Measurements from ENCODE around the gene SLC15A5.

DNA sequence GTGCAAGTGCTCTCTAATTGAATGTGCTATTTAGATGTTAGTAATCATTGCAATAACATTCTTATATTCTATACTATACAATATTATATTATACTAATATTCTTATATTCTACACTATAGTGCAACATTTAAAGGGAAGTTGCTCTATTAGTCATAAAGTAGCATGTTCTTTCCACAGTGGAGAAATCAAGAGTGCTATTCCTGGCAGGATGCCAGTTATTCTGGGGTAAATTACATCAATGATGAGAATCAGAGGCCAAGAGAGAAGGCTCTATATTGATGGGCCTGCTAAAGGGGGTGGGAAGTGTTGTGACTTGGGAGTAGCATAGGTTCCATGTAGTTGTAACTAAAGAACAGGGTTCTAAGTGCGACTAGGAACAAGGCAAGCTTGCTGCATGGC lies 121.5 kb downstream of the SLC15A5 start:
- TF ChIP-seq BACH2 (CRISPR knock-in tag; IDR thresholded peaks at IDR 0.05; ENCODE audit: borderline replicate concordance) (no peak), ESRRG (CRISPR knock-in tag; IDR thresholded peaks at IDR 0.05) (no peak), CSDC2 (CRISPR knock-in tag; IDR thresholded peaks at IDR 0.05) (no peak), TCF4 (CRISPR knock-in tag; IDR thresholded peaks at IDR 0.05; ENCODE audit: borderline replicate concordance) (no peak), ZNF565 (CRISPR knock-in tag; conservative IDR thresholded peaks at IDR 0.05; ENCODE audit: low read depth) (no peak), ZNF70 (CRISPR knock-in tag; IDR thresholded peaks at IDR 0.05) (no peak), ISL1 (CRISPR knock-in tag; IDR thresholded peaks at IDR 0.05) (no peak), TOX (CRISPR knock-in tag; IDR thresholded peaks at IDR 0.05; ENCODE audit: borderline replicate concordance) (no peak), ZFP30 (CRISPR knock-in tag; IDR thresholded peaks at IDR 0.05) (no peak)
- TF ChIP-seq, protein P1, sequence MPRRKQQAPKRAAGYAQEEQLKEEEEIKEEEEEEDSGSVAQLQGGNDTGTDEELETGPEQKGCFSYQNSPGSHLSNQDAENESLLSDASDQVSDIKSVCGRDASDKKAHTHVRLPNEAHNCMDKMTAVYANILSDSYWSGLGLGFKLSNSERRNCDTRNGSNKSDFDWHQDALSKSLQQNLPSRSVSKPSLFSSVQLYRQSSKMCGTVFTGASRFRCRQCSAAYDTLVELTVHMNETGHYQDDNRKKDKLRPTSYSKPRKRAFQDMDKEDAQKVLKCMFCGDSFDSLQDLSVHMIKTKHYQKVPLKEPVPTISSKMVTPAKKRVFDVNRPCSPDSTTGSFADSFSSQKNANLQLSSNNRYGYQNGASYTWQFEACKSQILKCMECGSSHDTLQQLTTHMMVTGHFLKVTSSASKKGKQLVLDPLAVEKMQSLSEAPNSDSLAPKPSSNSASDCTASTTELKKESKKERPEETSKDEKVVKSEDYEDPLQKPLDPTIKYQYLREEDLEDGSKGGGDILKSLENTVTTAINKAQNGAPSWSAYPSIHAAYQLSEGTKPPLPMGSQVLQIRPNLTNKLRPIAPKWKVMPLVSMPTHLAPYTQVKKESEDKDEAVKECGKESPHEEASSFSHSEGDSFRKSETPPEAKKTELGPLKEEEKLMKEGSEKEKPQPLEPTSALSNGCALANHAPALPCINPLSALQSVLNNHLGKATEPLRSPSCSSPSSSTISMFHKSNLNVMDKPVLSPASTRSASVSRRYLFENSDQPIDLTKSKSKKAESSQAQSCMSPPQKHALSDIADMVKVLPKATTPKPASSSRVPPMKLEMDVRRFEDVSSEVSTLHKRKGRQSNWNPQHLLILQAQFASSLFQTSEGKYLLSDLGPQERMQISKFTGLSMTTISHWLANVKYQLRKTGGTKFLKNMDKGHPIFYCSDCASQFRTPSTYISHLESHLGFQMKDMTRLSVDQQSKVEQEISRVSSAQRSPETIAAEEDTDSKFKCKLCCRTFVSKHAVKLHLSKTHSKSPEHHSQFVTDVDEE (CRISPR knock-in tag; IDR thresholded peaks at IDR 0.05): no peak
- TF ChIP-seq, protein P2, sequence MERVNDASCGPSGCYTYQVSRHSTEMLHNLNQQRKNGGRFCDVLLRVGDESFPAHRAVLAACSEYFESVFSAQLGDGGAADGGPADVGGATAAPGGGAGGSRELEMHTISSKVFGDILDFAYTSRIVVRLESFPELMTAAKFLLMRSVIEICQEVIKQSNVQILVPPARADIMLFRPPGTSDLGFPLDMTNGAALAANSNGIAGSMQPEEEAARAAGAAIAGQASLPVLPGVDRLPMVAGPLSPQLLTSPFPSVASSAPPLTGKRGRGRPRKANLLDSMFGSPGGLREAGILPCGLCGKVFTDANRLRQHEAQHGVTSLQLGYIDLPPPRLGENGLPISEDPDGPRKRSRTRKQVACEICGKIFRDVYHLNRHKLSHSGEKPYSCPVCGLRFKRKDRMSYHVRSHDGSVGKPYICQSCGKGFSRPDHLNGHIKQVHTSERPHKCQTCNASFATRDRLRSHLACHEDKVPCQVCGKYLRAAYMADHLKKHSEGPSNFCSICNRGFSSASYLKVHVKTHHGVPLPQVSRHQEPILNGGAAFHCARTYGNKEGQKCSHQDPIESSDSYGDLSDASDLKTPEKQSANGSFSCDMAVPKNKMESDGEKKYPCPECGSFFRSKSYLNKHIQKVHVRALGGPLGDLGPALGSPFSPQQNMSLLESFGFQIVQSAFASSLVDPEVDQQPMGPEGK (CRISPR knock-in tag; IDR thresholded peaks at IDR 0.05; ENCODE audit: borderline replicate concordance): no peak
- TF ChIP-seq, protein P3, sequence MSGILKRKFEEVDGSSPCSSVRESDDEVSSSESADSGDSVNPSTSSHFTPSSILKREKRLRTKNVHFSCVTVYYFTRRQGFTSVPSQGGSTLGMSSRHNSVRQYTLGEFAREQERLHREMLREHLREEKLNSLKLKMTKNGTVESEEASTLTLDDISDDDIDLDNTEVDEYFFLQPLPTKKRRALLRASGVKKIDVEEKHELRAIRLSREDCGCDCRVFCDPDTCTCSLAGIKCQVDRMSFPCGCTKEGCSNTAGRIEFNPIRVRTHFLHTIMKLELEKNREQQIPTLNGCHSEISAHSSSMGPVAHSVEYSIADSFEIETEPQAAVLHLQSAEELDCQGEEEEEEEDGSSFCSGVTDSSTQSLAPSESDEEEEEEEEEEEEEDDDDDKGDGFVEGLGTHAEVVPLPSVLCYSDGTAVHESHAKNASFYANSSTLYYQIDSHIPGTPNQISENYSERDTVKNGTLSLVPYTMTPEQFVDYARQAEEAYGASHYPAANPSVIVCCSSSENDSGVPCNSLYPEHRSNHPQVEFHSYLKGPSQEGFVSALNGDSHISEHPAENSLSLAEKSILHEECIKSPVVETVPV (CRISPR knock-in tag; IDR thresholded peaks at IDR 0.05): no peak
- TF ChIP-seq, protein P4, sequence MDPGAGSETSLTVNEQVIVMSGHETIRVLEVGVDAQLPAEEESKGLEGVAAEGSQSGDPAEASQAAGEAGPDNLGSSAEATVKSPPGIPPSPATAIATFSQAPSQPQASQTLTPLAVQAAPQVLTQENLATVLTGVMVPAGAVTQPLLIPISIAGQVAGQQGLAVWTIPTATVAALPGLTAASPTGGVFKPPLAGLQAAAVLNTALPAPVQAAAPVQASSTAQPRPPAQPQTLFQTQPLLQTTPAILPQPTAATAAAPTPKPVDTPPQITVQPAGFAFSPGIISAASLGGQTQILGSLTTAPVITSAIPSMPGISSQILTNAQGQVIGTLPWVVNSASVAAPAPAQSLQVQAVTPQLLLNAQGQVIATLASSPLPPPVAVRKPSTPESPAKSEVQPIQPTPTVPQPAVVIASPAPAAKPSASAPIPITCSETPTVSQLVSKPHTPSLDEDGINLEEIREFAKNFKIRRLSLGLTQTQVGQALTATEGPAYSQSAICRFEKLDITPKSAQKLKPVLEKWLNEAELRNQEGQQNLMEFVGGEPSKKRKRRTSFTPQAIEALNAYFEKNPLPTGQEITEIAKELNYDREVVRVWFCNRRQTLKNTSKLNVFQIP (CRISPR knock-in tag; IDR thresholded peaks at IDR 0.05; ENCODE audit: borderline replicate concordance, low read depth): no peak

All from SK-N-SH treated with all-trans-retinoic acid at 6 μM for 48 hours (cell line).